HepG2 (cell line): ENCODE results near the gene IL1RL1. TPM values are rescaled to one million over a fixed set of nuclear protein-coding genes. Genes with fewer than 3 reads are reported as not detected.

Experiments
- ATAC-seq: fragments of 200-7000 bp; cut with Tn5 transposase; 3 replicates; pipeline ENCODE4 v1.9.1; 2020; ENCODE audit warnings: mild to moderate bottlenecking, moderate library complexity
- BruUV-seq: library from RNA; stranded (reverse); fragments of 400-500 nt; replicated peaks from 2 replicates; lab custom pipeline; 2021; lab: Mats Ljungman, UMichigan
- CTCF ChIA-PET: fragments of 300-600 bp; formaldehyde crosslinking; extraction: SDS; loops from one replicate; lab custom pipeline; 2021; ENCODE audit warnings: low total read pairs, inconsistent platforms, low intra/inter-chr PET ratio; lab: Yijun Ruan, JAX
- POLR2A ChIA-PET: fragments of 350-600 bp; sonication (Branson Sonifier 250); formaldehyde crosslinking; loops from one replicate; lab custom pipeline; 2020; ENCODE audit warnings: antibody characterized with exemption, inconsistent platforms; lab: Yijun Ruan, JAX
- DNase-seq: peaks from one replicate; pipeline ENCODE4 v3.0.0-alpha.2; 2015; ENCODE audit warnings: low spot score
- FAIRE-seq: peaks from 3 replicates; lab custom pipeline; 2011; peaks lifted over from hg19 to GRCh38; lab: Jason Lieb, UNC
- H2AFZ ChIP-seq: one replicate; pipeline ENCODE4 v1.6.1; 2011; ENCODE audit warnings: low read length, inconsistent platforms
- H3K27ac ChIP-seq: fragments of 300-600 bp; 3 replicates; pipeline ENCODE4 v1.8.0; 2011; ENCODE audit warnings: mixed run types, mild to moderate bottlenecking, mixed read lengths, low read length, inconsistent platforms; ENCODE audit not compliant: insufficient read depth; ENCODE audit errors: extremely low read length
- H3K27me3 ChIP-seq, 2 experiments: fragments of 200-600 bp in 1 of 2; 2 replicates in 1 of 2; 3 replicates in 1 of 2; pipeline versions ENCODE4 v1.6.0 to v1.8.0; 2011; ENCODE audit warnings: low read length in 2 of 2, mild to moderate bottlenecking in 2 of 2, moderate library complexity in 2 of 2, inconsistent platforms in 1 of 2; ENCODE audit not compliant: insufficient read depth in 2 of 2, control insufficient read depth in 1 of 2
- H3K36me3 ChIP-seq, 2 experiments: fragments of 200-600 bp in 1 of 2; replicated peaks in 1 of 2; 2 replicates in 1 of 2; 3 replicates in 1 of 2; pipeline versions ENCODE4 v1.5.1 to v1.8.0; 2011; ENCODE audit warnings: low read length in 2 of 2, inconsistent platforms in 1 of 2; ENCODE audit not compliant: insufficient read depth in 2 of 2, control insufficient read depth in 1 of 2
- H3K4me1 ChIP-seq: 2 replicates; pipeline ENCODE4 v1.5.1; 2012; ENCODE audit warnings: low read length, inconsistent platforms; ENCODE audit not compliant: insufficient read depth
- H3K4me2 ChIP-seq: 2 replicates; pipeline ENCODE4 v1.6.0; 2011; ENCODE audit warnings: low read depth, low read length, inconsistent platforms
- H3K4me3 ChIP-seq, 3 experiments: fragments of 200-600 bp in 1 of 3; sonication (generic), shearing (Covaris generic) in 1 of 3; replicated peaks in 1 of 3; 2 replicates each; pipeline ENCODE4 v1.5.1; 2011 to 2016; ENCODE audit warnings: low read length in 3 of 3, inconsistent platforms in 2 of 3, low read depth in 2 of 3, mild to moderate bottlenecking in 2 of 3, control low read depth in 1 of 3, mixed read lengths in 1 of 3; ENCODE audit not compliant: insufficient read depth in 1 of 3
- H3K79me2 ChIP-seq: one replicate; pipeline ENCODE4 v1.6.1; 2011; ENCODE audit warnings: low read length, inconsistent platforms; ENCODE audit not compliant: insufficient read depth
- H3K9ac ChIP-seq: 2 replicates; pipeline ENCODE4 v1.6.0; 2011; ENCODE audit warnings: mild to moderate bottlenecking, low read depth, low read length, inconsistent platforms; ENCODE audit not compliant: insufficient read depth
- H3K9me3 ChIP-seq: 2 replicates; pipeline ENCODE4 v1.5.1; 2012; ENCODE audit warnings: mild to moderate bottlenecking, low read length
- H4K20me1 ChIP-seq: 2 replicates; pipeline ENCODE4 v1.6.0; 2011; ENCODE audit warnings: inconsistent platforms, mild to moderate bottlenecking, low read length, moderate library complexity; ENCODE audit not compliant: insufficient read depth
- AKNA ChIP-seq: sonication (generic); formaldehyde crosslinking; IDR thresholded peaks from 2 replicates; pipeline ENCODE4 v1.4.0; 2020; ENCODE audit warnings: missing genetic modification reagents, borderline replicate concordance
- HNF4G ChIP-seq, 2 experiments: sonication (generic) in 1 of 2; formaldehyde crosslinking in 1 of 2; IDR thresholded peaks; 2 replicates each; pipeline versions ENCODE4 v1.4.0 to v1.6.1; 2011 to 2020; ENCODE audit warnings: borderline replicate concordance in 2 of 2, low read depth in 2 of 2, mild to moderate bottlenecking in 2 of 2, low read length in 1 of 2, missing genetic modification reagents in 1 of 2, moderate library complexity in 1 of 2
- LBX2 ChIP-seq: sonication (generic); formaldehyde crosslinking; IDR thresholded peaks from 2 replicates; pipeline ENCODE4 v1.5.0; 2020; ENCODE audit warnings: missing genetic modification reagents, mild to moderate bottlenecking, borderline replicate concordance
- ZBTB21 ChIP-seq: sonication (generic); formaldehyde crosslinking; IDR thresholded peaks from 2 replicates; pipeline ENCODE4 v1.4.0; 2020; ENCODE audit warnings: missing genetic modification reagents
- ZNF337 ChIP-seq: sonication (generic); formaldehyde crosslinking; IDR thresholded peaks from 2 replicates; pipeline ENCODE4 v1.5.1; 2020; ENCODE audit warnings: missing genetic modification reagents, low read depth, mild to moderate bottlenecking, borderline replicate concordance
- ZNF34 ChIP-seq: sonication (generic); formaldehyde crosslinking; IDR thresholded peaks from 2 replicates; pipeline ENCODE4 v1.4.0; 2020; ENCODE audit warnings: mild to moderate bottlenecking, missing genetic modification reagents, borderline replicate concordance
- ZNF614 ChIP-seq: IDR thresholded peaks from 2 replicates; pipeline ENCODE4 v1.6.1; 2018; ENCODE audit warnings: missing biosample characterization, missing genetic modification reagents, inconsistent platforms, borderline replicate concordance
- WGBS: methylation state at CpG from one replicate; pipeline ENCODE4 v1.1.6; 2017; ENCODE audit warnings: low lambda C conversion rate; 5-methylcytosine and 5-hydroxymethylcytosine counted together
- in situ Hi-C: cut with HindIII; loops from 2 replicates; pipeline ENCODE4 v1.10.0; 2017; ENCODE audit warnings: low pct_unique_long_range_greater_than_20kb; ENCODE audit not compliant: extremely low pct_ligation_motif_present
- intact Hi-C: fragments of 100-400 bp; cut with micrococcal nuclease; formaldehyde crosslinking; loops from one replicate; pipeline ENCODE4 v1.10.0; 2022; ENCODE audit not compliant: unreplicated experiment
- polyA plus RNA-seq, 8 experiments: library from polyadenylated mRNA; depleted of rRNA in 3 of 8; stranded (reverse) in 7 of 8; unstranded in 1 of 8; fragments of >200 nt; fragmentation: Illumina TruSeq in 4 of 8; extraction: Trizol in 4 of 8; gene quantifications; 2 replicates each; pipeline versions ENCODE4 v1.2.1 to v1.2.3, GENCODE V29; 2011 to 2016; ENCODE audit warnings: low read depth in 4 of 8, missing spikeins in 1 of 8, mixed read lengths in 1 of 8; ENCODE audit not compliant: insufficient read depth in 1 of 8
- total RNA-seq, 5 experiments: library from RNA; depleted of rRNA; stranded (reverse); fragments of >200 nt; fragmentation: Illumina TruSeq; extraction: Trizol; gene quantifications; 2 replicates each; pipeline ENCODE4 v1.2.3, GENCODE V29; 2016; ENCODE audit warnings: low read depth in 1 of 5

IL1RL1 gene
- total and polyA plus RNA-seq, 2 of the 13 experiments (the other 11 are each of a cell fraction or from before 2014, with no cell fraction given), result 0.02 to 0.03 TPM

- TF ChIP-seq AKNA (CRISPR knock-in tag) (no peak), ZNF337 (no peak), ZNF614 (CRISPR knock-in tag) (no peak), ZBTB21 (CRISPR knock-in tag) (no peak)
- TF ChIP-seq, all 625 proteins: peak for 0
These were observed 25.2 kb downstream of the IL1RL1 start (continued) for GRCh38 chr2:102336502-102336945.

GRCh38 chr2:102337012-102337411 is 25.6 kb downstream of the IL1RL1 start:
- Histone ChIP-seq H4K20me1 (no peaks in the 10 kb centered on the region), H3K4me2 (no peak overlapping the region), H3K79me2 (no peaks in the 10 kb centered on the region), H3K4me3 (no peak overlapping the region), H3K27me3 (peaks cover 0 to 15% of the 10 kb centered on the region in 2 experiments; a peak in 1 of 5 replicates), H3K36me3 (no peaks in the 10 kb centered on the region), H3K9me3 (no peaks in the 10 kb centered on the region), H3K27ac (no peak overlapping the region), H3K9ac (no peak overlapping the region), H2AFZ (no peak overlapping the region), H3K4me1 (no peaks in the 10 kb centered on the region)
- intact Hi-C loops, result no loop called here
- no peak for DNase-seq
- 50% methylated on average over 1 of the region's 1 CpG for WGBS
- in situ Hi-C loops, result no loop called here
- no TSS peak for BruUV-seq
- TF ChIP-seq HNF4G (IDR thresholded peaks at IDR 0.05; ENCODE audit: borderline replicate concordance, low read depth, low read length), result no peak
- TF ChIP-seq HNF4G (CRISPR knock-in tag; IDR thresholded peaks at IDR 0.05; ENCODE audit: borderline replicate concordance, low read depth), result no peak
- no peak for TF ChIP-seq ZNF34 (CRISPR knock-in tag)
- TF ChIP-seq LBX2, result no peak
- no peak for ATAC-seq
- ChIA-PET CTCF (no interaction called here), POLR2A (no interaction called here)
- no peak for FAIRE-seq
